HepG2 (cell line): ENCODE data around the gene STK38L. TPM values are rescaled to one million over a fixed set of nuclear protein-coding genes. Genes with fewer than 3 reads are reported as not detected.

Experiments
- HBP1 ChIP-seq: IDR thresholded peaks from 2 replicates; pipeline ENCODE4 v1.6.1; 2016; ENCODE audit warnings: low read depth, control low read depth
- RXRA ChIP-seq: sonication (generic); formaldehyde crosslinking; IDR thresholded peaks from 2 replicates; pipeline ENCODE4 v1.5.1; 2020; ENCODE audit warnings: missing genetic modification reagents
- STAT6 ChIP-seq: sonication (generic); formaldehyde crosslinking; IDR thresholded peaks from 2 replicates; pipeline ENCODE4 v1.4.0; 2020; ENCODE audit warnings: missing genetic modification reagents, mild to moderate bottlenecking, borderline replicate concordance
- TFDP2 ChIP-seq: sonication (generic); formaldehyde crosslinking; IDR thresholded peaks from 2 replicates; pipeline ENCODE4 v1.4.0; 2020; ENCODE audit warnings: missing genetic modification reagents
- ZBTB20 ChIP-seq: sonication (generic); formaldehyde crosslinking; IDR thresholded peaks from 2 replicates; pipeline ENCODE4 v1.8.1; 2023; ENCODE audit warnings: missing genetic modification reagents, low read depth, mild to moderate bottlenecking, borderline replicate concordance
- ZNF652 ChIP-seq: IDR thresholded peaks from 2 replicates; pipeline ENCODE4 v1.6.1; 2016; ENCODE audit warnings: low read depth, borderline replicate concordance
- ZNF670 ChIP-seq: sonication (generic); formaldehyde crosslinking; IDR thresholded peaks from 2 replicates; pipeline ENCODE4 v1.8.0; 2022; ENCODE audit warnings: mild to moderate bottlenecking, missing genetic modification reagents, borderline replicate concordance
- ZNF746 ChIP-seq: sonication (generic); formaldehyde crosslinking; IDR thresholded peaks from 2 replicates; pipeline ENCODE4 v1.8.0; 2022; ENCODE audit warnings: mild to moderate bottlenecking, missing genetic modification reagents
- ZNF747 ChIP-seq: sonication (generic); formaldehyde crosslinking; IDR thresholded peaks from 2 replicates; pipeline ENCODE4 v1.8.1; 2023; ENCODE audit warnings: missing genetic modification reagents, mild to moderate bottlenecking, borderline replicate concordance
- ZNF766 ChIP-seq: sonication (generic); formaldehyde crosslinking; IDR thresholded peaks from 2 replicates; pipeline ENCODE4 v1.5.0; 2020; ENCODE audit warnings: missing genetic modification reagents, borderline replicate concordance
- ZNF775 ChIP-seq: sonication (generic); formaldehyde crosslinking; IDR thresholded peaks from 2 replicates; pipeline ENCODE4 v1.4.0; 2020; ENCODE audit warnings: missing genetic modification reagents, mild to moderate bottlenecking, moderate library complexity, borderline replicate concordance
- ZNF878 ChIP-seq: sonication (generic); formaldehyde crosslinking; IDR thresholded peaks from 2 replicates; pipeline ENCODE4 v1.8.1; 2023; ENCODE audit warnings: mild to moderate bottlenecking, missing genetic modification reagents, moderate library complexity
- ZNF883 ChIP-seq: sonication (generic); formaldehyde crosslinking; IDR thresholded peaks from 2 replicates; pipeline ENCODE4 v1.5.1; 2020; ENCODE audit warnings: mild to moderate bottlenecking, missing genetic modification reagents; ENCODE audit errors: not compliant biosample characterization
- polyA plus RNA-seq, 8 experiments: library from polyadenylated mRNA; depleted of rRNA in 3 of 8; stranded (reverse) in 7 of 8; unstranded in 1 of 8; fragments of >200 nt; fragmentation: Illumina TruSeq in 4 of 8; extraction: Trizol in 4 of 8; gene quantifications; 2 replicates each; pipeline versions ENCODE4 v1.2.1 to v1.2.3, GENCODE V29; 2011 to 2016; ENCODE audit warnings: low read depth in 4 of 8, missing spikeins in 1 of 8, mixed read lengths in 1 of 8; ENCODE audit not compliant: insufficient read depth in 1 of 8
- total RNA-seq, 5 experiments: library from RNA; depleted of rRNA; stranded (reverse); fragments of >200 nt; fragmentation: Illumina TruSeq; extraction: Trizol; gene quantifications; 2 replicates each; pipeline ENCODE4 v1.2.3, GENCODE V29; 2016; ENCODE audit warnings: low read depth in 1 of 5
- TF ChIP-seq, protein P1 (sequence below): IDR thresholded peaks from 2 replicates; pipeline ENCODE4 v1.6.1; 2016; ENCODE audit warnings: missing genetic modification reagents, missing compliant biosample characterization
- TF ChIP-seq, protein P2 (sequence below): sonication (generic); formaldehyde crosslinking; conservative IDR thresholded peaks from 2 replicates; pipeline ENCODE4 v1.8.0; 2022; ENCODE audit warnings: mild to moderate bottlenecking, moderate library complexity, missing genetic modification reagents
- TF ChIP-seq, protein P3 (sequence below): sonication (generic); formaldehyde crosslinking; IDR thresholded peaks from 2 replicates; pipeline ENCODE4 v1.5.0; 2020; ENCODE audit warnings: missing genetic modification reagents

Gene STK38L
- total and polyA plus RNA-seq, 2 of the 13 experiments (the other 11 are each of a cell fraction or from before 2014, with no cell fraction given): 6.1 to 26.4 TPM

GRCh38 chr12:27213830-27214787, 30.0 kb upstream of the STK38L start (continued):
- no peak; the same call in 1 of the 2 replicates for TF ChIP-seq ZNF652 (CRISPR knock-in tag)
- TF ChIP-seq ZNF747 (CRISPR knock-in tag): no peak; the same call in 1 of the 2 replicates
- peak; percentile 80; the same call in 1 of the 2 replicates for TF ChIP-seq ZBTB20 (CRISPR knock-in tag)
- TF ChIP-seq RXRA (CRISPR knock-in tag): peak; percentile 66; the same call in 1 of the 2 replicates
- peak; percentile 90; the same call in 1 of the 2 replicates for TF ChIP-seq STAT6 (CRISPR knock-in tag)
- TF ChIP-seq ZNF775 (CRISPR knock-in tag): peak; percentile 44; the same call in 1 of the 2 replicates
- peak; percentile 61; the same call in 1 of the 2 replicates for TF ChIP-seq HBP1 (CRISPR knock-in tag)
- peak; percentile 49 for TF ChIP-seq TFDP2 (CRISPR knock-in tag)
- TF ChIP-seq ZNF878 (CRISPR knock-in tag): 0 out of 2 replicates have a peak, but pooled peaks have one; percentile 33
- TF ChIP-seq ZNF746 (CRISPR knock-in tag): peak; percentile 52; the same call in 1 of the 2 replicates
- peak; percentile 66; the same call in 1 of the 2 replicates for TF ChIP-seq ZNF766 (CRISPR knock-in tag)
- TF ChIP-seq, protein P1, sequence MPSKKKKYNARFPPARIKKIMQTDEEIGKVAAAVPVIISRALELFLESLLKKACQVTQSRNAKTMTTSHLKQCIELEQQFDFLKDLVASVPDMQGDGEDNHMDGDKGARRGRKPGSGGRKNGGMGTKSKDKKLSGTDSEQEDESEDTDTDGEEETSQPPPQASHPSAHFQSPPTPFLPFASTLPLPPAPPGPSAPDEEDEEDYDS (CRISPR knock-in tag): peak; percentile 100
- TF ChIP-seq ZNF670 (CRISPR knock-in tag): peak; percentile 82; the same call in 1 of the 2 replicates
- peak; percentile 70 for TF ChIP-seq ZNF883
- TF ChIP-seq, protein P2, sequence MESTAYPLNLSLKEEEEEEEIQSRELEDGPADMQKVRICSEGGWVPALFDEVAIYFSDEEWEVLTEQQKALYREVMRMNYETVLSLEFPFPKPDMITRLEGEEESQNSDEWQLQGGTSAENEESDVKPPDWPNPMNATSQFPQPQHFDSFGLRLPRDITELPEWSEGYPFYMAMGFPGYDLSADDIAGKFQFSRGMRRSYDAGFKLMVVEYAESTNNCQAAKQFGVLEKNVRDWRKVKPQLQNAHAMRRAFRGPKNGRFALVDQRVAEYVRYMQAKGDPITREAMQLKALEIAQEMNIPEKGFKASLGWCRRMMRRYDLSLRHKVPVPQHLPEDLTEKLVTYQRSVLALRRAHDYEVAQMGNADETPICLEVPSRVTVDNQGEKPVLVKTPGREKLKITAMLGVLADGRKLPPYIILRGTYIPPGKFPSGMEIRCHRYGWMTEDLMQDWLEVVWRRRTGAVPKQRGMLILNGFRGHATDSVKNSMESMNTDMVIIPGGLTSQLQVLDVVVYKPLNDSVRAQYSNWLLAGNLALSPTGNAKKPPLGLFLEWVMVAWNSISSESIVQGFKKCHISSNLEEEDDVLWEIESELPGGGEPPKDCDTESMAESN (CRISPR knock-in tag): peak; percentile 86
- TF ChIP-seq, protein P3, sequence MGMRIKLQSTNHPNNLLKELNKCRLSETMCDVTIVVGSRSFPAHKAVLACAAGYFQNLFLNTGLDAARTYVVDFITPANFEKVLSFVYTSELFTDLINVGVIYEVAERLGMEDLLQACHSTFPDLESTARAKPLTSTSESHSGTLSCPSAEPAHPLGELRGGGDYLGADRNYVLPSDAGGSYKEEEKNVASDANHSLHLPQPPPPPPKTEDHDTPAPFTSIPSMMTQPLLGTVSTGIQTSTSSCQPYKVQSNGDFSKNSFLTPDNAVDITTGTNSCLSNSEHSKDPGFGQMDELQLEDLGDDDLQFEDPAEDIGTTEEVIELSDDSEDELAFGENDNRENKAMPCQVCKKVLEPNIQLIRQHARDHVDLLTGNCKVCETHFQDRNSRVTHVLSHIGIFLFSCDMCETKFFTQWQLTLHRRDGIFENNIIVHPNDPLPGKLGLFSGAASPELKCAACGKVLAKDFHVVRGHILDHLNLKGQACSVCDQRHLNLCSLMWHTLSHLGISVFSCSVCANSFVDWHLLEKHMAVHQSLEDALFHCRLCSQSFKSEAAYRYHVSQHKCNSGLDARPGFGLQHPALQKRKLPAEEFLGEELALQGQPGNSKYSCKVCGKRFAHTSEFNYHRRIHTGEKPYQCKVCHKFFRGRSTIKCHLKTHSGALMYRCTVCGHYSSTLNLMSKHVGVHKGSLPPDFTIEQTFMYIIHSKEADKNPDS: 0 out of 2 replicates have a peak, but pooled peaks have one; percentile 34
